Muscle of leg (tissue), 11 donors: ENCODE results near the gene DTWD2. TPM values are rescaled to one million over a fixed set of nuclear protein-coding genes. Genes with fewer than 3 reads are reported as not detected.
"Not testable (repeated sequence)": the region's sequence is repeated elsewhere in the genome, so short reads cannot be mapped to it uniquely, and the experiment has no call there.

ENCODE experiments used
- DNase-seq: peaks from one replicate; pipeline ENCODE4 v3.0.0; 2013
- H3K27ac ChIP-seq: one replicate; pipeline ENCODE4 v1.5.1; 2013; ENCODE audit warnings: mild to moderate bottlenecking, low read length, control low read depth
- H3K27me3 ChIP-seq: one replicate; pipeline ENCODE4 v1.6.1; 2013; ENCODE audit warnings: low read length; ENCODE audit not compliant: control insufficient read depth, insufficient read depth
- H3K36me3 ChIP-seq: one replicate; pipeline ENCODE4 v1.6.1; 2013; ENCODE audit warnings: low read length; ENCODE audit not compliant: control insufficient read depth, insufficient read depth
- H3K4me1 ChIP-seq: one replicate; pipeline ENCODE4 v1.6.1; 2013; ENCODE audit warnings: low read length; ENCODE audit not compliant: control insufficient read depth, insufficient read depth
- H3K4me3 ChIP-seq: one replicate; pipeline ENCODE4 v1.5.1; 2013; ENCODE audit warnings: low read length, control low read depth
- H3K9me3 ChIP-seq: replicated peaks from 2 replicates; pipeline ENCODE4 v1.6.1; 2013; ENCODE audit warnings: low read depth, low read length; ENCODE audit not compliant: control insufficient read depth
- WGBS: methylation state at CpG from one replicate; pipeline ENCODE4 v1.1.5; 2013; ENCODE audit warnings: missing lambda C conversion rate; ENCODE audit not compliant: insufficient coverage; 5-methylcytosine and 5-hydroxymethylcytosine counted together
- polyA plus RNA-seq, 8 donors: library from polyadenylated mRNA; unstranded; fragments of 120-200 nt; gene quantifications; one replicate each; pipeline versions ENCODE4 v1.2.1 to v1.2.3, GENCODE V29; 2013; ENCODE audit warnings: inconsistent platforms in 1 of 8, low replicate concordance in 1 of 8; ENCODE audit not compliant: insufficient read length in 8 of 8, insufficient read depth in 1 of 8
- total RNA-seq: library from RNA; stranded (reverse); fragments of 120-200 nt; gene quantifications from one replicate; pipeline ENCODE4 v1.2.4, GENCODE V29; 2013

Gene DTWD2
- total and polyA plus RNA-seq, 9 donors = 4.0 to 9.4 (median 6.0) TPM

DNA sequence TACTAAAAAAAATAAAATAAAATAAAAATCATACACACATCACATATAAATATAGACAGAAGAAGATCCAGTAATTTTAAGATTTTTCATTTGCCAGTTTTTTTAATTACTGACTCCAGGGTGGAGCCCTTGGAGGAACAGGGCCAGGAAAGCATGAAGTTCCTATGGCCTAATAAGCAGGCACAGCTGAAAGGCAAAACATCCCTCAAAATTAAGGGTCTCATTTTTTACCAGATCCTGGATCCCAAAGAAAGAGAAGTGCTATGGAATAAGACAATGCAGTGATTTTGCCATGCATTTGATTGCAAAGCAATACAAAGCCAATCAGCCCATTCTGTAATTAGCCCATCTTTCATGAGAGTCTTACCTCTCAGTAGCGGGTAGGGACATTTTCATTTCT, 11.3 kb upstream of the DTWD2 start:
- DNase-seq = no peak
- H3K4me1 ChIP-seq = no peaks in the 10 kb centered on the region
- H3K36me3 ChIP-seq = no peaks in the 10 kb centered on the region
- H3K27me3 ChIP-seq = no peaks in the 10 kb centered on the region
- H3K4me3 ChIP-seq = no peak overlapping the region
- peaks cover 8% of the 10 kb centered on the region for H3K9me3 ChIP-seq
- WGBS = no CpG with 5 or more reads among the region's 1 CpG
- H3K27ac ChIP-seq = no peak overlapping the region

DNA sequence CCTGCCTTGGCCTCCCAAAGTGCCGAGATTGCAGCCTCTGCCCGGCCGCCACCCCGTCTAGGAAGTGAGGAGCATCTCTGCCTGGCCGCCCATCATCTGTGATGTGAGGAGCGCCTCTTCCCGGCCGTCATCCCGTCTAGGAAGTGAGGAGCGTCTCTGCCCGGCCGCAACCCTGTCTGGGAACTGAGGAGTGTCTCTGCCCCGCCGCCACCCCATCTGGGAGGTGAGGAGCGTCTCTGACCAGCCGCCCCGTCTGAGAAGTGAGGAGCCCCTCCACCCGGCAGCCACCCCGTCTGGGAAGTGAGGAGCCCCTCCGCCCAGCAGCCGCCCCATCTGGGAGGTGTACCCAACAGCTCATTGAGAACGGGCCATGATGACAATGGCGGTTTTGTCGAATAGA, 10.5 kb upstream of the DTWD2 start:
- not testable (repeated sequence) for H3K4me3 ChIP-seq, H3K4me1 ChIP-seq, H3K36me3 ChIP-seq, H3K27ac ChIP-seq, DNase-seq, H3K27me3 ChIP-seq, H3K9me3 ChIP-seq
- WGBS = 100% methylated on average over 14 of the region's 24 CpGs

DNA sequence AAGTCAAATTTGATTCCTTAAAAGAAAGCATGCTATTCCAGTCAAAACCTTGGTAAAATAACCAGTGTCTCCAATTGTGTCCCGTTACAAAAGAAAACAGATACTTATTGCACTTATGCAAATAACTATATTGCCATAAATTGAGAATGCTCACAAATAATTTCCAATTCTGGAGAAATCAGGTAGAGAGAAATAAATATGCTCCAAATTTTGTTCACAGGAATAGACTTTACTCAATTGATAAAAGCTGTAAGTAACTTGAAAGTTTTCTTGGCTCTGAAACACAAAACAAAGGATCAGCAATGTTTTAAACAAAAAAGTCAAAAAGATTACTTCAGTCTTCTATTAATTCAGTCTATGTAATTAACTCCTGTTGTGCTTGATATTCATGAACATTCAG, 7.8 kb upstream of the DTWD2 start:
- no CpG with 5 or more reads among the region's 1 CpG for WGBS
- Histone ChIP-seq H3K9me3 (peaks cover 8% of the 10 kb centered on the region), H3K36me3 (no peaks in the 10 kb centered on the region), H3K4me1 (no peaks in the 10 kb centered on the region), H3K27me3 (no peaks in the 10 kb centered on the region), H3K4me3 (no peak overlapping the region), H3K27ac (no peak overlapping the region)
- no peak for DNase-seq

DNA sequence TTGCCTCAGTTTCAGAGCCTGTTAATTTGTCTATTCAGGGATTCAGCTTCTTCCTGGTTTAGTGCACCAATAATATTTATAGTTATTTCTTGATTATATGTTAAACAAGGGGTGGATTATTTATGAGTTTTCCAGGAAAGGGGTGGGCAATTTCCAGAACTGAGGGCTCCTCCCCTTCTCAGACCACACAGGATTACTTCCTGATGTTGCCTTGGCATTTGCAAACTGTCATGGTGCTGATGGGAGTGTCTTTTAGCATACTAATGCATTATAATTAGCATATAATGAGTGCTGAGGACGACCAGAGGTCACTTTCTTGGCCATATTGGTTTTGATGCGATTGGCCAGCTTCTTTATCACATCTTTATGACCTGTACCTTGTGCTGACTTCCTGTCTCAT, 6.2 kb upstream of the DTWD2 start:
- H3K9me3 ChIP-seq = peaks cover 5% of the 10 kb centered on the region
- no peaks in the 10 kb centered on the region for H3K36me3 ChIP-seq
- WGBS = 80% methylated on average over 2 of the region's 2 CpGs
- H3K27me3 ChIP-seq = no peaks in the 10 kb centered on the region
- no peak for DNase-seq
- H3K27ac ChIP-seq = no peak overlapping the region
- H3K4me3 ChIP-seq = no peak overlapping the region
- H3K4me1 ChIP-seq = no peaks in the 10 kb centered on the region

DNA sequence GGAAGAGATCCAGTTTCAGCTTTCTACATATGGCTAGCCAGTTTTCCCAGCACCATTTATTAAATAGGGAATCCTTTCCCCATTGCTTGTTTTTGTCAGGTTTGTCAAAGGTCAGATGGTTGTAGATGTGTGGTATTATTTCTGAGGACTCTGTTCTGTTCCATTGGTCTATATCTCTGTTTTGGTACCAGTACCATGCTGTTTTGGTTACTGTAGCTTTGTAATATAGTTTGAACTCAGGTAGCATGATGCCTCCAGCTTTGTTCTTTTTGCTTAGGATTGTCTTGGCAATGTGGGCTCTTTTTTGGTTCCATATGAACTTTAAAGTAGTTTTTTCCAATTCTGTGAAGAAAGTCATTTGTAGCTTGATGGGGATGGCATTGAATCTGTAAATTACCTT, 4.8 kb upstream of the DTWD2 start:
- H3K36me3 ChIP-seq, H3K27me3 ChIP-seq, H3K4me1 ChIP-seq, H3K27ac ChIP-seq, H3K4me3 ChIP-seq, DNase-seq, H3K9me3 ChIP-seq: not testable (repeated sequence)

DNA sequence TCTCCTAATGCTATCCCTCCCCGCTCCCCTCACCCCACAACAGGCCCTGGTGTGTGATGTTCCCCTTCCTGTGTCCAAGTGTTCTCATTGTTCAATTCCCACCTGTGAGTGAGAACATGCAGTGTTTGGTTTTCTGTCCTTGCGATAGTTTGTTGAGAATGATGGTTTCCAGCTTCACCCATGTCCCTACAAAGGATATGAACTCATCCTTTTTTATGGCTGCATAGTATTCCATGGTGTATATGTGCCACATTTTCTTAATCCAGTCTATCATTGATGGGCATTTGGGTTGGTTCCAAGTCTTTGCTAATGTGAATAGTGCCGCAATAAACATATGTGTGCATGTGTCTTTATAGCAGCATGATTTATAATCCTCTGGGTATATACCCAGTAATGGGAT, 3.7 kb upstream of the DTWD2 start:
- H3K4me3 ChIP-seq, H3K27me3 ChIP-seq, H3K4me1 ChIP-seq, H3K36me3 ChIP-seq, DNase-seq, H3K9me3 ChIP-seq, H3K27ac ChIP-seq: not testable (repeated sequence)
- no CpG with 5 or more reads among the region's 3 CpGs for WGBS

DNA sequence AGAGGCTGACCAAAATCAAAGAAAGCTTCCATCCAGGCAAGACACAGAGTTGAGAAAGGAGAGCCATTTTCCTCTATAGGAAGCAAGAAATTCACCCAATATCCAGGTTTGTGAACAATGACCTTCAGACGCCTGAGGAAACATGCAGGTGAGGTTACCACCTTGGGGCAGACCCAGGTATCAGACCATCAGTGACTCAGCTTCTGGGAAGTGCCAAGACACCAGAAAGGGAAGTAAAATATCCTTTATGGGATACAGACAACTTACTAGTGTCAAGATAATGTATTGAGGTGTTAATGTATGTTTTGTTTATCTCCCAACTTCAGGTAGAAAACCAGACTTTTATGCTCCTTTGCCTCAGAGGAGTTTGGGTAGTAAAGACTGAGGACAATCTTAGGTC, 2.2 kb upstream of the DTWD2 start:
- Histone ChIP-seq H3K9me3 (no peaks in the 10 kb centered on the region), H3K4me1 (peaks cover 2% of the 10 kb centered on the region), H3K27ac (no peak overlapping the region), H3K4me3 (no peak overlapping the region), H3K27me3 (no peaks in the 10 kb centered on the region), H3K36me3 (no peaks in the 10 kb centered on the region)
- WGBS = no CpG with 5 or more reads among the region's 1 CpG
- no peak for DNase-seq

DNA sequence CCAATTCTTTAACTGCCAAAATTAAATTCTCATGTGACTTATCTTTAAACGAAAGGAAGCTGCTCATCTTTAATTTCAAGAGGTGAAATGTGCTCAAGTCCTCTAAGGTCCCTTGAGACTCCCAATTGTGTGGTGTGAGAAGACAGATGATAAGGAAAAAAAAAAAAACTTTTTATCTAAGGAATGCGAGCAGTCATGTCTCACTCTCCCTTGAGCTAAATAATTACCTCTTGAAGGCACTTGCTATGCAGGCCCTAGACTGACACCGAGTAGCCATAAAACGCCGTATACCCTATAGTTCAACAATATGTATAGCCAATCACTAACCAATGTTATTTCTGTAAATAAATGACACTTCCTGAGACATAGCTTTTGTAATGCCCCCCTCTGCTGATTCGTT, 1.5 kb upstream of the DTWD2 start:
- Histone ChIP-seq H3K27me3 (no peaks in the 10 kb centered on the region), H3K9me3 (no peaks in the 10 kb centered on the region), H3K4me3 (no peak overlapping the region), H3K27ac (no peak overlapping the region), H3K36me3 (no peaks in the 10 kb centered on the region), H3K4me1 (peaks cover 2% of the 10 kb centered on the region)
- WGBS = 81% methylated on average over 5 of the region's 6 CpGs
- DNase-seq = no peak

DNA sequence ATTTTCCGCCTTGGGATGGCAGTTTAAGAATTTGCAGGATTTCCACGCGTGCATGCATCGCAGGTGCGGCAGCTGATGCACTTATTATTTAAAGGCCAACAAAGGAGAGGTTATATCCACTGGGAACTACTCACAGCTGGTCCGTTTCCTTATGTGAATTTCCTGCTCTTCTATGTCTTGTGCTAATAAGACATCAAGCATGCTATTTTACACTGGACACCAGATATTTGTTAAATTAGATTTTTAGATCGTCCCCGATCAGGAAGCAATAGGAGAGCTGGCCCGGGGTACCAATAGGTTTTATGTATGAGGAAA, 476 bp upstream of the DTWD2 start:
- no peaks in the 10 kb centered on the region for H3K27me3 ChIP-seq
- no peaks in the 10 kb centered on the region for H3K9me3 ChIP-seq
- H3K27ac ChIP-seq = peak overlapping the region; percentile 89
- H3K36me3 ChIP-seq = no peaks in the 10 kb centered on the region
- peak overlapping the region; percentile 58 for H3K4me3 ChIP-seq
- peaks cover 2% of the 10 kb centered on the region for H3K4me1 ChIP-seq
- 19% methylated on average over 6 of the region's 9 CpGs for WGBS
- DNase-seq = peak; percentile 43

DNA sequence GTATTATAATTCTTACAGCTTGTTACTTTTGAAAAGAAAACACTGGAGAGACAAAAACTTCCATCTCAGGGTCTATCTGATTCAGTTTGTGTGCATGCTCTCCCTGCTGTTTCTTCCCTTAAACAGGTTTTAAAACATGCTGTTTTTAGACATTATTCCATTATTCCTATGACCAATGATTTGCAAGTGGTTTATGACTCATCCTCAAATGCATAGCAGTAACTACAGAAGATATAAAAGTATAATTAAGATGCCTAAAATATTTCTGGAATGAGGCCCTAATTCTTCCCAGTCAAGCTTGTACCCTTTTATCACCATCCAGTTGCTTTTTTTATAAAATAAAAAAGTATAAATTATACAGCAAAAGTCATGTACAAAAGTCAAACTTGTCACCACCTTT, 3.7 kb downstream of the DTWD2 start:
- no peak for DNase-seq
- Histone ChIP-seq H3K4me1 (peaks cover 2% of the 10 kb centered on the region), H3K4me3 (no peak overlapping the region), H3K9me3 (peaks cover 4% of the 10 kb centered on the region), H3K27ac (no peak overlapping the region), H3K27me3 (no peaks in the 10 kb centered on the region), H3K36me3 (no peaks in the 10 kb centered on the region)

DNA sequence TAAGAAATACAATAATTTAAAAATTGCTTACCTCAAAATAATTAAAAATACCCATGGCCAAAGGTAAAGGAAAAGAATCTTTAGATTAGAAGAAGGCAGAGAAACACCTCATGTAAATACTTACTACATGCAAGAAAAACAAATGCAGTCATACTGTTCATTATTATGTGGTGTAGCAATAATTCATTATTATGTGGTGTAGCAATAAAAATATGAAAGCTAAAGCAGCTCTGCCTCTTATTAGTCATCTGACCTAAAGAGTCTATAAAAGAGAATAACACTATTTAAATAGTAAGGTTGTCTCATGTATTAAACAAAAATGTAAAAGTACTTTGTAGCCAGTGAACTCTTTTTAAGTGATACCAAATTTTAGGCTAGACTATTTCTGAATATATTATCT, 6.6 kb downstream of the DTWD2 start:
- no peaks in the 10 kb centered on the region for H3K4me1 ChIP-seq
- H3K27me3 ChIP-seq = no peaks in the 10 kb centered on the region
- H3K9me3 ChIP-seq = peaks cover 9% of the 10 kb centered on the region
- DNase-seq = no peak
- no peaks in the 10 kb centered on the region for H3K36me3 ChIP-seq
- H3K27ac ChIP-seq = no peak overlapping the region
- no peak overlapping the region for H3K4me3 ChIP-seq
